ENCODE data around the gene RARS1.
A peak's percentile ranks its signal among the peaks of the same experiment; 100 is the strongest.

RARS1 gene

DNA sequence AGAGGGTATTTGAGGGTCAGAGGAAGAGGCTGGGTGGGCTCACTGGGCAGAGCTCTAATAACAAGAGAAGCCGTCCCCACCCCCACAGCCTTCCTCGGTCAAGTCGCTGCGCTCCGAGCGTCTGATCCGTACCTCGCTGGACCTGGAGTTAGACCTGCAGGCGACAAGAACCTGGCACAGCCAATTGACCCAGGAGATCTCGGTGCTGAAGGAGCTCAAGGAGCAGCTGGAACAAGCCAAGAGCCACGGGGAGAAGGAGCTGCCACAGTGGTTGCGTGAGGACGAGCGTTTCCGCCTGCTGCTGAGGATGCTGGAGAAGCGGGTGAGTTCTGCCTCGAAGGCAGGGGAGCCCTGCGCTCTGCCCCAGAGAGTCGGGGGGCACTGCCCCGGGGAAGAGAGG, 21.6 kb upstream of the RARS1 start:
- no peak for TF ChIP-seq CTCF (conservative IDR thresholded peaks at IDR 0.05; ENCODE audit: low read length)
- H3K4me3 ChIP-seq (ENCODE audit: low read length): no peak overlapping the region
- no peak for DNase-seq (ENCODE audit: low read depth)

DNA sequence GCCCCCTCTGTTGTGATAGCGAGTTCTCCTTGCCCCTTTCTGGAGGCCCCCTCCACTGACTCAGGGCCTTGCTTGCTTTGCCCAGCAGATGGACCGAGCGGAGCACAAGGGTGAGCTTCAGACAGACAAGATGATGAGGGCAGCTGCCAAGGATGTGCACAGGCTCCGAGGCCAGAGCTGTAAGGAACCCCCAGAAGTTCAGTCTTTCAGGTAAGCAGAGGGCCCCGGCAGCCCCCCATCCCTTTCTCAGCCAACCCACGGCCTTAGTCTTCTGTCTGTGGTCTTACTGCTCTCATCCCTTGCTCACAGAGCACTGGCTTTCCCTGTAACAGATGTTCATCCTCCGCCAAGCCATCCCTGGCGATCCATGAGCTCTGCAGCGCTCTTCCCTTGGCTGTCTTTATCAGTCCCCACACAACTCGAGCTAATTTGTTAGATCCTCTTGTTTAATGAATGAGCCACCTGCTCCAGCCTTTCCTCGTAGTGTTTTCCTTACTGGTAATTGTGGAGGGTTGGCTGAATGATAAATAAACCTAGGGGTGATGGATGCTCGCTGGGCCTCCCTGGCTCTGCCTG, 18.4 kb upstream of the RARS1 start:
- DNase-seq (ENCODE audit: low read depth): no peak
- no peak overlapping the region for H3K4me3 ChIP-seq (ENCODE audit: low read length)
- no peak for TF ChIP-seq CTCF (conservative IDR thresholded peaks at IDR 0.05; ENCODE audit: low read length)

GRCh38 chr5:168468836-168469235, 17.4 kb upstream of the RARS1 start:
- no peak for TF ChIP-seq CTCF (conservative IDR thresholded peaks at IDR 0.05; ENCODE audit: low read length)

GRCh38 chr5:168469816-168470215, 16.5 kb upstream of the RARS1 start:
- H3K4me3 ChIP-seq (ENCODE audit: low read length): no peak overlapping the region
- TF ChIP-seq CTCF (conservative IDR thresholded peaks at IDR 0.05; ENCODE audit: low read length): no peak
- no peak for DNase-seq (ENCODE audit: low read depth)

More at GRCh38 chr5:168468836-168469235, 17.4 kb upstream of the RARS1 start:
- DNase-seq (ENCODE audit: low read depth): peak; percentile 77
- no peak overlapping the region for H3K4me3 ChIP-seq (ENCODE audit: low read length)

- DNase-seq (ENCODE audit: low read depth): peak; percentile 71
- H3K4me3 ChIP-seq (ENCODE audit: low read length): peak overlapping the region; percentile 2; the same call in 1 of the 2 replicates
- no peak; the same call in 1 of the 2 replicates for TF ChIP-seq CTCF (conservative IDR thresholded peaks at IDR 0.05; ENCODE audit: low read length)
These were observed 14.5 kb upstream of the RARS1 start for GRCh38 chr5:168471785-168472184.

- peak; percentile 60 for TF ChIP-seq CTCF (conservative IDR thresholded peaks at IDR 0.05; ENCODE audit: low read length)
- DNase-seq (ENCODE audit: low read depth): peak; percentile 95
- no peak overlapping the region for H3K4me3 ChIP-seq (ENCODE audit: low read length)
These were observed 13.9 kb upstream of the RARS1 start for GRCh38 chr5:168472329-168472728.

- no peak for TF ChIP-seq CTCF (conservative IDR thresholded peaks at IDR 0.05; ENCODE audit: low read length)
- no peak overlapping the region for H3K4me3 ChIP-seq (ENCODE audit: low read length)
- no peak for DNase-seq (ENCODE audit: low read depth)
These were observed 12.0 kb upstream of the RARS1 start for GRCh38 chr5:168474319-168474718.

All from AG10803 (cell line).